Common myeloid progenitor, CD34-positive (primary cell): ENCODE results near the gene TMEM131.

ENCODE experiments used
- CTCF ChIA-PET: fragments of 350-600 bp; sonication (Branson Sonifier 250); formaldehyde crosslinking; loops from one replicate; lab custom pipeline; 2021; ENCODE audit warnings: antibody characterized with exemption; lab: Charles Lee
- POLR2A ChIA-PET: fragments of 350-600 bp; sonication (Branson Sonifier 250); formaldehyde crosslinking; loops from one replicate; lab custom pipeline; 2021; ENCODE audit warnings: antibody characterized with exemption; lab: Charles Lee
- DNase-seq, 3 donors: peaks; one replicate each; pipeline versions ENCODE4 v3.0.0 to v3.0.0-alpha.2; 2013
- H3K27ac ChIP-seq, 2 experiments: 1 replicate in 1 of 2; 2 replicates in 1 of 2; pipeline ENCODE4 v1.7.0; 2013; ENCODE audit warnings: inconsistent platforms in 2 of 2, low read length in 2 of 2, mild to moderate bottlenecking in 2 of 2, low read depth in 1 of 2, moderate library complexity in 1 of 2; ENCODE audit not compliant: severe bottlenecking in 2 of 2, insufficient read depth in 1 of 2, poor library complexity in 1 of 2
- H3K27me3 ChIP-seq, 5 experiments: replicated peaks in 2 of 5; 1 replicate in 3 of 5; 2 replicates in 2 of 5; pipeline versions ENCODE4 v1.6.1 to v1.7.0; 2013; ENCODE audit warnings: low read length in 4 of 5, mild to moderate bottlenecking in 2 of 5, moderate library complexity in 2 of 5, inconsistent platforms in 1 of 5; ENCODE audit not compliant: insufficient read depth in 5 of 5, control insufficient read depth in 4 of 5
- H3K36me3 ChIP-seq, 4 experiments: 1 replicate in 2 of 4; 2 replicates in 2 of 4; pipeline versions ENCODE4 v1.6.1 to v1.7.0; 2013; ENCODE audit warnings: low read length in 3 of 4, control low read depth in 1 of 4, mild to moderate bottlenecking in 1 of 4; ENCODE audit not compliant: control insufficient read depth in 4 of 4, insufficient read depth in 4 of 4
- H3K4me1 ChIP-seq, 4 experiments: 1 replicate in 3 of 4; 2 replicates in 1 of 4; pipeline versions ENCODE4 v1.6.1 to v1.7.1; 2013; ENCODE audit warnings: low read length in 3 of 4, mild to moderate bottlenecking in 3 of 4, control low read depth in 1 of 4, inconsistent platforms in 1 of 4, moderate library complexity in 1 of 4; ENCODE audit not compliant: control insufficient read depth in 4 of 4, insufficient read depth in 4 of 4; ENCODE audit errors: control extremely low read depth in 1 of 4
- H3K4me3 ChIP-seq, 7 experiments: 1 replicate in 4 of 7; 2 replicates in 3 of 7; pipeline versions ENCODE4 v1.5.1 to v1.7.0; 2013; ENCODE audit warnings: mild to moderate bottlenecking in 7 of 7, low read length in 6 of 7, moderate library complexity in 6 of 7, inconsistent platforms in 2 of 7, low read depth in 2 of 7, control low read depth in 1 of 7; ENCODE audit not compliant: insufficient read depth in 4 of 7, control insufficient read depth in 1 of 7; ENCODE audit errors: extremely low read depth in 1 of 7
- H3K9me3 ChIP-seq, 5 experiments: 1 replicate in 4 of 5; 2 replicates in 1 of 5; pipeline versions ENCODE4 v1.6.1 to v1.7.1; 2013; ENCODE audit warnings: low read length in 4 of 5, mild to moderate bottlenecking in 2 of 5, inconsistent platforms in 1 of 5, low read depth in 1 of 5, moderate library complexity in 1 of 5; ENCODE audit not compliant: control insufficient read depth in 4 of 5, insufficient read depth in 2 of 5; ENCODE audit errors: control extremely low read depth in 1 of 5
- WGBS: methylation state at CpG from one replicate; pipeline ENCODE4 v1.1.5; 2013; ENCODE audit not compliant: insufficient coverage; 5-methylcytosine and 5-hydroxymethylcytosine counted together

The TMEM131 gene

DNA sequence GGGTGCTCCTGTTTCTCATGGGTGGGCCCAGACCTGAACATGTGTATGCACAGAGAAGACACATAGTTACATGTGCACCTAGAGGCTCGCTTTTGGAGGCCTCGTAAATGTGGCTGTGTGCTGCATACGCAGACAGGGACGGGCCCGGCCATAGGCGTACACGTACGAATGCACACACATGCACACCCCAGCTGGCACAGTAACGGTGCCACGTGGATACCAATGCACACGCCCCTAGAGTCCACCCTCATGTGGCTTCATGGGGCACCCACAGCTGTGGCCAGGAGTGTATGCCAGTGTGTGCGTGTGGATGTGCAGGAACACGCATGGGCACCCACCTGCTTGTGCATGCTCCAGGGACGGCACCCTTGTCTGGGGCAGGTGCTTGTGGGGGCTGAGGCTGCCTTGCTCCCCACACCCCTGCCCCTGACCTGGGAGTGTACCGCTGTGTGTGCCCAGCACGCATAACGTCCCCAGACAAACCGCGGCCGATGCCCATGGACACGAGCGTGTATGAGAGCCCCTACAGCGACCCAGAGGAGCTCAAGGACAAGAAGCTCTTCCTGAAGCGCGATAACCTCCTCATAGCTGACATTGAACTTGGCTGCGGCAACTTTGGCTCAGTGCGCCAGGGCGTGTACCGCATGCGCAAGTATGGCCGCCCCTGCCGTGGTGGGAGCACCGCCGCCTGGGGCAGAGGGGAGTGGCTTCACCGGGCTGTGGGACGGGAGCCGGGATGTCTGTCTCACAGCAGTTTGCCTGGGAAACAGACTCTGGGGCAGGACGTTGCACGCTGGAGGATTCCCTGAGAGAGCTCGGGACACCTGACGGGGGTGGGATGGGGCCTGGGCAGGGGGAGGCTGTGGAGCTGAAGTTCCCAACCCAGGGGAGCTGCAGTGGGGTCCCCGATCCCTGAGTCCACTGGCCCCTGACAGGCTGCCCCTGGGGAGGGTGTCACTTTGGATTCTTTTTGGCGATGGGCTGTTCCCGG is 261.4 kb downstream of the TMEM131 start:
- Histone ChIP-seq H3K36me3 (peaks cover 0 to 7% (median 0%) of the 10 kb centered on the region in 4 experiments), H3K4me3 (no peak overlapping the region), H3K4me1 (no peaks in the 10 kb centered on the region), H3K9me3 (peaks cover 0 to 8% (median 4%) of the 10 kb centered on the region in 5 experiments), H3K27ac (no peak overlapping the region), H3K27me3 (no peaks in the 10 kb centered on the region)
- ChIA-PET POLR2A (no interaction called here), CTCF (interaction anchor here (0.6 to 1.2 kb wide), 2 partner anchors 8 to 779 kb away, joined by 3 to 4 read pairs; no protein-coding TSS in a partner anchor)
- DNase-seq, result no peak
- WGBS, result 96% methylated on average over 36 of the region's 44 CpGs

DNA sequence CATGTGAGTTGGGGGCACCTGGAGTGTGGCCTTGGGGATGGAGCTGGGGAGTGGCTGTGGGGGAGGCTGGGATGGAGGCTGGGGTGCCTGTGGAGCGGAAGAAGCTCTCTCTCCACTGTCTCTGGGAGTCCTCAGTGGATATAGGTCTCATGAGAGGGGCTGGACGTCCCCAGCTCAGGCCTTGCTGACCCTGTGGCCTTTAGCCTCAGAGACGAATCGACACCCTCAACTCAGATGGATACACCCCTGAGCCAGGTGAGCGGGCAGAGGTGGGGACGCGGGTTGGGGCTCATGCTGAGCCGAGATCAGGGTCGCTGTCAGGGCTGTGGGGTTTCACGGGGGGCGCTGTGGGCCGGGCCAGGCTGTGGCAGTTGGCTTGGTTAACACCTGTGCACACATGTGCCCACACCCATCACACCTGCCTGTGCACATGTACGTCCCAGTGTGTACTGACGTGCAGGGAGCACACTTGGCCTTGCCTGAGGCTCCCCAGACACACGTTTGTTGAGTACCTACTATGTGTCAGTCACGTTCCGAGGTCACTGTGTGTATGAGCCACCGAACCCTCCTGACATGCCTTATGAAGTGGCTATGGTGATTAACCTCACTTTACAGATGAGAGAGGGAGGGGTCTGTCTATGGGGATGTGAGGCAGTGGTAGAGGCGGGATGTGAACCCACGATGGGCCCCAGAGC is 262.3 kb downstream of the TMEM131 start:
- Histone ChIP-seq H3K27me3 (no peaks in the 10 kb centered on the region), H3K36me3 (peaks cover 0 to 7% (median 0%) of the 10 kb centered on the region in 4 experiments), H3K9me3 (peaks cover 0 to 8% (median 4%) of the 10 kb centered on the region in 5 experiments), H3K4me1 (no peaks in the 10 kb centered on the region), H3K27ac (no peak overlapping the region), H3K4me3 (no peak overlapping the region)
- POLR2A ChIA-PET, result no interaction called here
- WGBS, result 94% methylated on average over 16 of the region's 20 CpGs
- no peak for DNase-seq
- CTCF ChIA-PET, result interaction anchor here (0.6 to 1.2 kb wide), 3 partner anchors 9 to 778 kb away, joined by 3 to 4 read pairs (median 3); no protein-coding TSS in a partner anchor

DNA sequence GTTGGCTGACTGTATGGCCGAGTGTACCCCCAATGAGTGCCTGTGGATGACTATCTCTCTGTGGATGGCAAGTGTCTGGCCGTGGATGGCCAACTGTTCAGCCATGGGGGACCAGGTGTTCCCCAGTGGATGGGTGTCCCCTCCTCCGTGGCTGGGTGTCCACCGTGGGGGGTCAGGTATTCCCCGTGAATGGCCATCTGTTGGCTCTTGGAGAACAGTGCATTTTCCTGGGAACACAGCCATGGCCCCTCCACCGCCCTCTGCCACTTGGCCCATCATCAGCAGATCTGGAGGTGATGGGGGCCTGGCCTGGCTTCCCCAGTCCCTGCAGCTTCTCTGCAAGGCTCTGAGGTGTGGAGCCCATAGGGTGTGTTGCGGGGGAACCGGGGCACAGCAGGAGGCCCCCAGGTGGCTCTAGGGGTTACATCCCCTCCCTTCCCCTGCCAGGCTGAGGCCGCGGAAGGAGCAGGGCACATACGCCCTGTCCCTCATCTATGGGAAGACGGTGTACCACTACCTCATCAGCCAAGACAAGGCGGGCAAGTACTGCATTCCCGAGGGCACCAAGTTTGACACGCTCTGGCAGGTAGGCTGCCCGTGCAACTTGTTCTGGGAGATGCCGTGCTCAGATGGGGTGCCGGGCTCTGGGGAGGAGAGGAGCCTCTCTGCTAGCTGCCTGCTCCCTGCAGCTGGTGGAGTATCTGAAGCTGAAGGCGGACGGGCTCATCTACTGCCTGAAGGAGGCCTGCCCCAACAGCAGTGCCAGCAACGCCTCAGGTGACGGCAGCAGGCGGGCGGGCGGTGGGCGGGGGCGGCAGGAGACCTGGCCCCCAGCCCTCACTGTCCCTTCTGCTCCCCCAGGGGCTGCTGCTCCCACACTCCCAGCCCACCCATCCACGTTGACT is 263.1 kb downstream of the TMEM131 start:
- Histone ChIP-seq H3K36me3 (peaks cover 0 to 7% (median 0%) of the 10 kb centered on the region in 4 experiments), H3K27ac (no peak overlapping the region), H3K27me3 (no peaks in the 10 kb centered on the region), H3K4me3 (no peak overlapping the region), H3K9me3 (peaks cover 0 to 8% (median 4%) of the 10 kb centered on the region in 5 experiments), H3K4me1 (no peaks in the 10 kb centered on the region)
- ChIA-PET POLR2A (no interaction called here), CTCF (interaction anchor here (0.6 to 3.5 kb wide), 3 partner anchors 9 to 36 kb away, joined by 3 to 29 read pairs (median 3); no protein-coding TSS in a partner anchor)
- 97% methylated on average over 25 of the region's 28 CpGs for WGBS
- DNase-seq, result no peak

DNA sequence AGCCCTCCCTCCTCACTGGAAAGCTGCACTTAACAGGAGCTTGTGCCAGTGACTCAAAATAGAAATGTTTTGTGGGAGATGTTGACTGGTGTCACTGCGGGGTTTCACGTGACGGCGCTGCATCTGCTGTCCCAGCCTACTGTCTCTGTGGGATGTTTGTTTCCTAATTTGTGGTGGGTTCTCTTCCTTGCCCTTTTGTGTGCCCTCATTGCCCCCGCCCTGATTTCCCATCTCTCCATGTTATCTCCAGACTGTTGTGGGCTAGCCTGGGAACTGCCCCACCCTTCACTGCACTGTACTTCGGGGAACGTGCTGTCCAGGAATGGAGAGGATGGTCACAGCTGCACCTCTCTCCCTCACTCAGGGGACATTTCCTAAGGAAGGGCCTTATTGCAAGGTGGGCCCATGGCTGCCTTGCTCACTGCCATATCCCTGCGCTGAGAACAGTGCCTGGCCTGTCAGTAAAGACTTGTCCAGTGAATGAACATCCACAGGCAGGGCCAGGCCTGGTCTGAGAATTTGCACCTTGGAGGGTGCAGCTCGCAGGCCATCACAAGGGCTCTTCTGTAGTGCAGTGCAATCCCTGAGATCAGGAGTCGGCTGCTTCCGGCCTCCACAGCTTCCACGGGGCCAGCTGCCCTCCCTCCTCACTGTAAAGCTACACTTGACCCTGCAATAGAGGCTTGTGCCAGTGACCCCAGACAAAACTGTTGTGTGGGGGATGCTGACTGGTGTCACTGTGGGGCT is 264.3 kb downstream of the TMEM131 start:
- WGBS, result 93% methylated on average over 9 of the region's 12 CpGs
- POLR2A ChIA-PET, result no interaction called here

DNA sequence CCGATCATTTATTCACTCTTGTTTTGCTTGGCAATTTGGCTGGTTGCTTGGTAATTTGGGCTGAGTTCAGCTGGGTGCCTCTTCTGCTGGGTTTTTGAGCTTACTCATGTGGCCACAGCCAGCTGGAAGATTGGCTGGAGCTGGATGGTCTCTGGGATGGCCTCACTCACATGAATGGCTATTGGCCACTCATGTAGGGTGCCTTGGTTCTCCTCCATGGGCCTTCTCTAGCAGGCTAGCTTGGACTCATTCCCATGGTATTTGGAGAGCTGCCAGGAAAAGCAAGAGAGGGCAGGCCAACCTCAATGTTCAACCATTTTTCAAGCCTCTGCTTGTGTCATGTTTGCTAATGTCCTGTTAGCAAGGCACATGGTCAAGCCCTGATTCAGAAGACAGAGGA is 265.5 kb downstream of the TMEM131 start:
- Histone ChIP-seq H3K4me3 (no peak overlapping the region), H3K9me3 (peaks cover 0 to 8% (median 4%) of the 10 kb centered on the region in 5 experiments), H3K4me1 (no peaks in the 10 kb centered on the region), H3K27me3 (no peaks in the 10 kb centered on the region), H3K36me3 (peaks cover 0 to 10% (median 0%) of the 10 kb centered on the region in 4 experiments), H3K27ac (no peak overlapping the region)
- DNase-seq, result no peak
- WGBS, result no CpG with 5 or more reads among the region's 1 CpG
- CTCF ChIA-PET, result interaction anchor here (0.8 to 3.5 kb wide), 5 partner anchors 11 to 59 kb away, joined by 3 to 29 read pairs (median 5); no protein-coding TSS in a partner anchor
- POLR2A ChIA-PET, result no interaction called here

More for the DNA sequence above, 264.3 kb downstream of the TMEM131 start:
- Histone ChIP-seq H3K36me3 (peaks cover 0 to 10% (median 0%) of the 10 kb centered on the region in 4 experiments), H3K4me1 (no peaks in the 10 kb centered on the region), H3K4me3 (no peak overlapping the region), H3K27ac (no peak overlapping the region), H3K27me3 (no peaks in the 10 kb centered on the region), H3K9me3 (peaks cover 0 to 8% (median 4%) of the 10 kb centered on the region in 5 experiments)
- CTCF ChIA-PET, result interaction anchor here (1.1 to 3.5 kb wide), 2 partner anchors 10 to 23 kb away, joined by 3 to 29 read pairs; no protein-coding TSS in a partner anchor
- no peak for DNase-seq
